OCI-M1 (cell line): Measurements from ENCODE around the gene FGFR3.
"Not testable (repeated sequence)": the region's sequence is repeated elsewhere in the genome, so short reads cannot be mapped to it uniquely, and the experiment has no call there.

Source experiments
- DNase-seq: peaks from one replicate; lab custom pipeline; 2025; lab: John Stamatoyannopoulos, UW

The FGFR3 gene

GRCh38 chr4:1819284-1819683, 26.2 kb downstream of the FGFR3 start:
- DNase-seq: no peak

GRCh38 chr4:1819816-1820215, 26.7 kb downstream of the FGFR3 start:
- no peak for DNase-seq

GRCh38 chr4:1821679-1822567, 28.8 kb downstream of the FGFR3 start:
- DNase-seq: no peak

- DNase-seq: no peak
Measured at GRCh38 chr4:1822568-1823544, 29.8 kb downstream of the FGFR3 start.

- no peak for DNase-seq
Measured at GRCh38 chr4:1823545-1823932, 30.4 kb downstream of the FGFR3 start.

DNA sequence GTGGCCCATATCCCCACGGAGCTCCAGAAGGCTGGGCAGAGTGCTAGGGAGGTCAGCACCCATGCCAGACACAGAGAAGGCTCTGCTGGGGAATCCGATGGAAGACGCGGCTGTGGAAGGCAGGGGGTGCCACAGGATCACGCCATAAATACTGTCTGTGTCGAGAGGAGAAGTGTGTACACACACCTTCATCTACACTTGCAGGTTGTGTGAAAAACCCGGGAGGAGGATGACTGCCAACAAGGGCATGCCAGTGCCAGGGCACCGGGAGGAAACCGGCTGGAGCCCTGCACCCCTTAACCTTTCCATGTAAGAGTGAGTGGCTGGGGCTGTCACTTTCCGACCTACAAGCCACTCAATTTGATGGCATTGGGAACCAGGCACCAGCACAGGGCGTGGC, 31.7 kb downstream of the FGFR3 start:
- DNase-seq: no peak

DNA sequence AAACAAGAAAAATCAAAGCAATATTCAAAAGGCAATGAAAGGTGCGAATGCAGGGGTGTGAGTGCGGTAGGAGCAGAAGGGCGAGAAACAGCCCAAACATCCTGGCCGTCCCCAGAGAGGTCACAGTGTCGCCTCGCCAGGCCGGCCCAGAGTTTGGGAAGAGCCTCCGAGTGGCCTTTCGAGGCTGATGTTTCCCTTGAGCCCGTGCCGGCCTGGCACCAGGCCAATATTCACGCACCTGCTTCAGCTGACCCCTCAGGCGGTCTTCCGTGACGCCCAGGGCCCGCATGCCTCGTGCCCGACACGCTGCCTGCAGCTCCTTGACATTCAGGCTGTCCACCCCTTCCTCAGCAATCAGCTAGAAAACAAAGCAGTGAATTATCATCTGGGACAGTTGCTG, 32.2 kb downstream of the FGFR3 start:
- DNase-seq: no peak

GRCh38 chr4:1826531-1827350, 33.6 kb downstream of the FGFR3 start:
- DNase-seq: no peak

- DNase-seq: no peak
Measured at GRCh38 chr4:1830234-1830633, 37.1 kb downstream of the FGFR3 start.

DNA sequence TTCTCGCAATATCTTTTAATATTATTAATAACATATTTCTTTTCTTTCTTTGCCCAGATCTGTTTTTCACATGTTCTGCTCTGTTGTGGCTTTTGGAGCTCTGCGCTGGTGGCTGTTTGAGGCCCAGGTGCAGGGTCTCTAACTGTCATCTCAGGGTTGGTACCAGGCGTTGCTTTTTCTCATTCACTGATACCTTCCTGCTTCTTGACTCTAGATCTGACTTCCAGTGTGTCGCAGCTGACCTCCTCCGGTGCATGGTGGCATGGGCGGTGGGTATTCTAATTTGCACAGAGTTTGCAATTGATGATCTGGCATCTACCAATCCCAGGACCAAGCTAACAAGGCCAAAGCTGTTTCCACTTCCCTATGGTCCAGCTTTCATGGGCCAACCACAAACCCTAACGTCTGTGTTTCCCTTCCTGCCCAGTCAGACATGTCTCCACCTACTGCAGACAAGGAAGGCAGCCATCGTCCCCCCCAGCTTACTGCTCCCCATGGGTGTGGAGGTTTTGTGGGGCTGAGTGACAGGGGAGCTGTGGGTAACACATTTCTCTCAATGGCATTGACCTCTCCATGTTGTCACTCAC, 37.6 kb downstream of the FGFR3 start:
- no peak for DNase-seq

DNA sequence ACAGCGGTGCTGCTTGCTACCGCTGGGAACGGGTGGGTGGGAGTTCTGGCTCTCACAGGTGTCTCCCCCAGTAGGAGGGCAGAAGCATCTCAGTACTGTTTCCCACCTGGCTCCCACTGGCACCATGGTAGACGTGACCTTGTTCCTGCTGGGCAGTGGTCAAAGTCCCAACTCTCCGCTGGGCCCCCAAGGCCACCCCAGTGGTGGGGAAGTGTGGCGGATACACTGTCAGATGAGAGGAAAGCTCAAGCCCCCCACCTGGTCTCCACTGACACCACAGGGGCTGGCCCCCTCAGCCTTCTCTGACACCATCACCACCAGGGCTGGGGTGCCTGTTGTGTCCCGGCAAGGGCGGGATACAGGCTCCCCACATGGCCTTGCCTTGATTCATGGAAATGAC, 38.2 kb downstream of the FGFR3 start:
- no peak for DNase-seq

- no peak for DNase-seq
Measured at GRCh38 chr4:1832690-1833089, 39.6 kb downstream of the FGFR3 start.

DNA sequence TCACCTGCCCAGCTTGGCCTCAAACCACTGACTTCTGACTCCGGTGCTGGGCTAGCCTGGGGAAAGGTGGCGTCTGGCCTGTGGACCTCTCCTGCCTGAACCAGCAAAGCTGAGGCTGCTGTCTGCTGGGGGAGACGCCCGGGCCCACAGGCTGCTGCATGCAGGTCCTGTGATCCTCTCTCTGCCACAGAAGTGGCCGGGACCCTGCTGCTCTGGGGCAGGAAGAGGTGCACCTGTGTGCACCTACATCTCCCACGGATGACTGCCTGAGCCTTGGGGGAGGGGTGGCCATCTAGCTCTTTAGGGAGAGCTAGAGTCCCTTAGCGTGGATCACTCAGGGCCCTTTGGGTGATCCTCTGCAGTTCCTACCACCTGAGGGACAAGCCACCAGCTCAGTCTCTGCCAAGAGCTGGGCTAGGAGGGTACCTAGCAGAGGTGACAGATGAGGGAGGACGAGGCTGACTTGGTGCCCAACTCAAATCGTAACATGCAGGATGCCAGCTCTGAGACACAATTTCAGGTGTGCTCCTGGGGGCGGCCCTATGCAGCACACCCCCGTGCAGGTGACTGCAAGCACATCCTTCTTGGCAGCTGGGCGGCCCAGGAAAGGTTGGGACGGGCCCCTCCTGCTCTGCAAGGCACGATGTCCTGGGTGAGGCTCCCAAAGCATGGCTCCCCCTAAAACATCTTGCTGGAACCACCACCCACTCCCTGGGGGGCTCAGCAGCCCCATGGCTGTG, 40.4 kb downstream of the FGFR3 start:
- no peak for DNase-seq

GRCh38 chr4:1834047-1834775, 41.1 kb downstream of the FGFR3 start:
- DNase-seq: no peak

- DNase-seq: not testable (repeated sequence)
Measured at GRCh38 chr4:1835836-1836235, 42.7 kb downstream of the FGFR3 start.

DNA sequence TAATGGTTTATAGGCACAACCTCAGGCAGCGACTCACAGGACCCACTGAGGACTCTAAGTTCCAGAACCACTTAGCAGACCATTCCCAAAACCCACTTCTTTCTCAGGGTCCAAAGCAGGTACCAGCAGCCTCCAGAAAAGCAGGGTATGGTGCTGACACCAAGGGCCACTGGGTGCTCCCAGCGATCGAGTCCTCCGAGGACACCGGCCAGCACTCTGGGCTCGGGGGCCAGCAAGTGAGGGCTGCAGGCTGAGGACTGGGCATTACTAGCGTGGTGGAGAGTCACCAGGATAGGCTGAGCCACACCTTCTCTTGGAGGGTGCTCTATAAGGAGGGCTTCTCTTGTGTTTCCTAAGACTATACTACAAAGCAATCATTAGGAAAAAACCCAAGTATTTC, 43.6 kb downstream of the FGFR3 start:
- no peak for DNase-seq

DNA sequence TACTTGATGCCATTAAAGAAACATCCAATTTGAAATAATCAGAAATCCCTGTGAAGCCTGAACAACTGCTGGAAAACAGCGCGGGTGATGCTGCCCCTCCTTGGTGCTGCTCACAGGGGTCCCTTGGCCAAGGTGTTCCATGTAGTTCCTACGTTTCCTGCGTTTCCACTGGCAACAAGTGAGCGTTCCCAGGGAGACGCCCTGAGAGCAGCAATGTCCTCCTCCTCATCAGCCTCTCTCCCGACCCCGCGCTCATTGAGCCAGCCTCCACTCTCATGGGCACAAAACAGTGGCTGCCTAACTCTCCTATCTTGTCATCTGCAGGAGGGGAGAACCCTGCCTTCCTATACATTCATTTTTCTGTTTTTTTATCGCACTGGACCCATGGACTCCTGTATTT, 44.0 kb downstream of the FGFR3 start:
- no peak for DNase-seq

DNA sequence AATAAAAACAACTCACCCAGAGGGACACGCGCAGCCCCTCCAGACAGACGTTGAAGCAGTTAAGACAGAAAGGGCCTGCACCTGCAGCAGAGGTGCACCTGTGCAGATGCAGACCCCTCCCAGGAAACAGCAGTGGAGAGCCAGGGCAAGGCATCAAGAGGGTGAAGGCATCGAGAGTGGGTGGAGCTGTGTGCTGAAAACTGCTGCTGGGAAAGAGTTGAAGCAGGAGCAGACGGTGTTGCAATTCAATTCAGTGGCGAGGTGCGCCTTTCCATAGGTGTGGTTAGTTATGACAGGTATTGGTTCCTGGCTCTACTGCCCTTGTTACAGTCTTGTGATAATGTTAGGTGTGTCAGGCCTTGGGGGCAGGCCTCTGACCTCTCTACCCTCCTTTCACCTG, 46.2 kb downstream of the FGFR3 start:
- no peak for DNase-seq

DNA sequence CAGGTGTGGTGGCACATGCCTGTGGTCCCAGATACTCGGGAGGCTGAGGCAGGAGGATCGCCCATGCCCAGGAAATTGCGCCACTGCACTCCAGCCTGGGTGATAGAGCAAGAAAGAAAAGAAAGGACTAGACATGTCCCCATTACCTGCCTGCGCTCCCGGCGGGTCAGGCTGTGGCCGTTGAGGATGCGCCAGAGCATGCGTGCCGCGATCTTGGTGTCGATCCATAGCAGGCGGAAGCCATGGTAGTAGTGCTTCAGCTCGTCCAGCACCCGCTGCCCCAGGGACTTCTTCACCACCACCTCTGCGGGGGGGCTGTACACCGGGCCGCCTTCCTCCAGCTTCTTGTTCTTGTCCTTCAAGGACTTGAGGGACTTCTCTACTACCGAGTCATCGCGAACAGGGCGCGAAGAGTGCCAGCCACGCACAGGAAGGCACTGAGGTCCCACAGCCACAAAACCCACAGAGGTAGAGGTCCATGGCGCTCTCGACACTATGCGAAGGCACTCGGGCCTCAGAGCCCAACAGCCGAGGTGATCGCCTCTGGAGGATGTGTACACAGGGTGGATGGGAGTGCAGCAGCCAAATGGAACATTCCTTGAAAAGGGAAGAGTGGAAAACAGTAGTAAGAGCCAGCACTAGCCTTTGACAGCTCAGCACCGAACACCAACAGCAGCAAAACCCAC, 48.3 kb downstream of the FGFR3 start:
- no peak for DNase-seq

- DNase-seq: no peak
Measured at GRCh38 chr4:1841887-1842210, 48.8 kb downstream of the FGFR3 start.
